ENCODE data around the gene SLC16A8. TPM values are rescaled to one million over a fixed set of nuclear protein-coding genes. Genes with fewer than 3 reads are reported as not detected.

SLC16A8 gene
- polyA plus RNA-seq, 1 donor (not counting 4 experiments of a cell fraction or from before 2014, with no cell fraction given) = not detected

GRCh38 chr22:38080850-38081635, 2.9 kb downstream of the SLC16A8 start:
- DNase-seq (ENCODE audit: low read depth, low spot score) (no peak), FAIRE-seq (no peak)
- no peaks in the 10 kb centered on the region for H3K79me2 ChIP-seq (ENCODE audit: control insufficient read depth, insufficient read depth, low read length)
- H3K9ac ChIP-seq (ENCODE audit: control insufficient read depth, extremely low read depth, insufficient read depth, low read length) = no peak overlapping the region
- no peaks in the 10 kb centered on the region for H3K9me3 ChIP-seq (ENCODE audit: control insufficient read depth, low read depth, low read length)
- peak; percentile 59 for TF ChIP-seq EZH2 (IDR thresholded peaks at IDR 0.05; ENCODE audit: low read length)
- TF ChIP-seq, protein P1, sequence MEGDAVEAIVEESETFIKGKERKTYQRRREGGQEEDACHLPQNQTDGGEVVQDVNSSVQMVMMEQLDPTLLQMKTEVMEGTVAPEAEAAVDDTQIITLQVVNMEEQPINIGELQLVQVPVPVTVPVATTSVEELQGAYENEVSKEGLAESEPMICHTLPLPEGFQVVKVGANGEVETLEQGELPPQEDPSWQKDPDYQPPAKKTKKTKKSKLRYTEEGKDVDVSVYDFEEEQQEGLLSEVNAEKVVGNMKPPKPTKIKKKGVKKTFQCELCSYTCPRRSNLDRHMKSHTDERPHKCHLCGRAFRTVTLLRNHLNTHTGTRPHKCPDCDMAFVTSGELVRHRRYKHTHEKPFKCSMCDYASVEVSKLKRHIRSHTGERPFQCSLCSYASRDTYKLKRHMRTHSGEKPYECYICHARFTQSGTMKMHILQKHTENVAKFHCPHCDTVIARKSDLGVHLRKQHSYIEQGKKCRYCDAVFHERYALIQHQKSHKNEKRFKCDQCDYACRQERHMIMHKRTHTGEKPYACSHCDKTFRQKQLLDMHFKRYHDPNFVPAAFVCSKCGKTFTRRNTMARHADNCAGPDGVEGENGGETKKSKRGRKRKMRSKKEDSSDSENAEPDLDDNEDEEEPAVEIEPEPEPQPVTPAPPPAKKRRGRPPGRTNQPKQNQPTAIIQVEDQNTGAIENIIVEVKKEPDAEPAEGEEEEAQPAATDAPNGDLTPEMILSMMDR (optimal IDR thresholded peaks at IDR 0.05 in 1 of 3, IDR thresholded peaks at IDR 0.05 in 1 of 3, conservative IDR thresholded peaks at IDR 0.05 in 1 of 3; ENCODE audit: extremely low read depth in 1 of 3, insufficient read depth in 2 of 3, low read length in 3 of 3) = no peak
- H3K4me1 ChIP-seq (ENCODE audit: control insufficient read depth, extremely low read depth, insufficient read depth, low read length) = no peaks in the 10 kb centered on the region
- dilution Hi-C loops (cut with MboI; ENCODE audit: extremely low pct_ligation_motif_present, low sequenced_read_pairs) = no loop called here
- peaks cover 29% of the 10 kb centered on the region for H3K27me3 ChIP-seq (ENCODE audit: control insufficient read depth, extremely low read depth, insufficient read depth, low read length)
- no peaks in the 10 kb centered on the region for H3K9me1 ChIP-seq (ENCODE audit: control insufficient read depth, extremely low read depth, insufficient read depth, low read length)
- no peak overlapping the region for H3K27ac ChIP-seq (ENCODE audit: control insufficient read depth, insufficient read depth, low read length)
- peak overlapping the region in 2 of 3 experiments; percentile 21 to 27 for H3K4me3 ChIP-seq (ENCODE audit: control insufficient read depth in 2 of 3, extremely low read depth in 1 of 3, insufficient read depth in 2 of 3, low read depth in 1 of 3, low read length in 3 of 3)
- peak overlapping the region; percentile 73 for H3K4me2 ChIP-seq (ENCODE audit: control insufficient read depth, extremely low read depth, insufficient read depth, low read depth, low read length)
- no peaks in the 10 kb centered on the region for H3K36me3 ChIP-seq (ENCODE audit: control insufficient read depth in 2 of 2, extremely low read depth in 1 of 2, insufficient read depth in 2 of 2, low read length in 2 of 2)
- H4K20me1 ChIP-seq (ENCODE audit: control insufficient read depth, extremely low read depth, insufficient read depth, low read length) = no peaks in the 10 kb centered on the region
- H2AFZ ChIP-seq (ENCODE audit: control insufficient read depth, low read length) = peak overlapping the region; percentile 79

DNA sequence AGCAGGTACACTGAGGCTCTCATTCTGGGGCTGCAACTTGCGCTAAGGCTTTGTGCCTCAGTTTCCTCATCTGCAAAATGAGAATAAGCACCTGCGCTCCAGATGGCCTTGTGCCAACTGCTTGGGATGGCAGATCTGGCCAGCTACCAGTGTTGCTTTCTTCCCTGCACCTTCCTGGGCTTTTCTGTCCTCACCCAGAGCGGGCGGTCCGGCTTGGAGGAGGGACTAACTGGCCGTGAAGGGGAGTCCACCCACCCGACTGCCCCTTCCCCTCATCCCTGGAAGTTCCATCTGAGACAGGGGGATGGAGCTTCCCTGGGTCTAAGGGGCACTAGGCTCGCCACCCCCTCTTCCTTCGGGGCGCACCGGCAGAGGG, 3.5 kb downstream of the SLC16A8 start:
- Histone ChIP-seq H3K4me2 (ENCODE audit: control insufficient read depth, extremely low read depth, insufficient read depth, low read depth, low read length) (no peak overlapping the region), H3K4me3 (ENCODE audit: control insufficient read depth in 2 of 3, extremely low read depth in 1 of 3, insufficient read depth in 2 of 3, low read depth in 1 of 3, low read length in 3 of 3) (no peak overlapping the region), H3K4me1 (ENCODE audit: control insufficient read depth, extremely low read depth, insufficient read depth, low read length) (no peaks in the 10 kb centered on the region), H3K9me3 (ENCODE audit: control insufficient read depth, low read depth, low read length) (no peaks in the 10 kb centered on the region), H3K79me2 (ENCODE audit: control insufficient read depth, insufficient read depth, low read length) (no peaks in the 10 kb centered on the region), H3K9ac (ENCODE audit: control insufficient read depth, extremely low read depth, insufficient read depth, low read length) (no peak overlapping the region), H2AFZ (ENCODE audit: control insufficient read depth, low read length) (peak overlapping the region; percentile 79), H3K9me1 (ENCODE audit: control insufficient read depth, extremely low read depth, insufficient read depth, low read length) (no peaks in the 10 kb centered on the region), H3K27me3 (ENCODE audit: control insufficient read depth, extremely low read depth, insufficient read depth, low read length) (peaks cover 29% of the 10 kb centered on the region), H3K36me3 (ENCODE audit: control insufficient read depth in 2 of 2, extremely low read depth in 1 of 2, insufficient read depth in 2 of 2, low read length in 2 of 2) (peaks cover 0 to 2% of the 10 kb centered on the region in 2 experiments), H4K20me1 (ENCODE audit: control insufficient read depth, extremely low read depth, insufficient read depth, low read length) (no peaks in the 10 kb centered on the region), H3K27ac (ENCODE audit: control insufficient read depth, insufficient read depth, low read length) (no peak overlapping the region)
- FAIRE-seq (no peak), DNase-seq (ENCODE audit: low read depth, low spot score) (no peak)
- TF ChIP-seq, protein P1 (optimal IDR thresholded peaks at IDR 0.05 in 1 of 3, IDR thresholded peaks at IDR 0.05 in 1 of 3, conservative IDR thresholded peaks at IDR 0.05 in 1 of 3; ENCODE audit: extremely low read depth in 1 of 3, insufficient read depth in 2 of 3, low read length in 3 of 3) = no peak
- TF ChIP-seq EZH2 (IDR thresholded peaks at IDR 0.05; ENCODE audit: low read length) = no peak
- dilution Hi-C loops (cut with MboI; ENCODE audit: extremely low pct_ligation_motif_present, low sequenced_read_pairs) = no loop called here

All from keratinocyte (primary cell).